GM21447 (cell line): ENCODE data around the gene MXRA7.
A peak's percentile ranks its signal among the peaks of the same experiment; 100 is the strongest.

Experiments used
- ATAC-seq: cut with Tn5 transposase; IDR thresholded peaks from one replicate; pipeline ENCODE4 v1.9.1; 2021; ENCODE audit not compliant: unreplicated experiment

The MXRA7 gene

GRCh38 chr17:76681222-76682137 lies 29.3 kb downstream of the MXRA7 start:
- no peak for ATAC-seq

- ATAC-seq = no peak
These were observed 31.5 kb downstream of the MXRA7 start for GRCh38 chr17:76679239-76679638.

- no peak for ATAC-seq
These were observed 32.4 kb downstream of the MXRA7 start for GRCh38 chr17:76678330-76678729.

- ATAC-seq = no peak
These were observed 33.4 kb downstream of the MXRA7 start for GRCh38 chr17:76677406-76677805.

GRCh38 chr17:76676629-76677028 lies 34.1 kb downstream of the MXRA7 start:
- no peak for ATAC-seq

GRCh38 chr17:76675648-76676047 lies 35.1 kb downstream of the MXRA7 start:
- no peak for ATAC-seq

GRCh38 chr17:76674600-76674999 lies 36.2 kb downstream of the MXRA7 start:
- ATAC-seq = no peak

GRCh38 chr17:76673729-76674128 lies 37.0 kb downstream of the MXRA7 start:
- no peak for ATAC-seq

GRCh38 chr17:76672892-76673291 lies 37.9 kb downstream of the MXRA7 start:
- ATAC-seq = no peak

- ATAC-seq = no peak
These were observed 38.4 kb downstream of the MXRA7 start for GRCh38 chr17:76672270-76672851.

GRCh38 chr17:76671912-76672262 lies 38.9 kb downstream of the MXRA7 start:
- no peak for ATAC-seq

- ATAC-seq = peak; percentile 97
These were observed 39.4 kb downstream of the MXRA7 start for GRCh38 chr17:76671123-76671911.

GRCh38 chr17:76670718-76671122 lies 40.0 kb downstream of the MXRA7 start:
- no peak for ATAC-seq

- ATAC-seq = no peak
These were observed 40.6 kb downstream of the MXRA7 start for GRCh38 chr17:76670020-76670717.

- no peak for ATAC-seq
These were observed 42.8 kb downstream of the MXRA7 start for GRCh38 chr17:76667786-76668453.

- ATAC-seq = no peak
These were observed 43.3 kb downstream of the MXRA7 start for GRCh38 chr17:76667491-76667755.

- ATAC-seq = no peak
These were observed 50.1 kb downstream of the MXRA7 start for GRCh38 chr17:76660656-76661042.

GRCh38 chr17:76659928-76660655 lies 50.7 kb downstream of the MXRA7 start:
- no peak for ATAC-seq

- no peak for ATAC-seq
These were observed 52.5 kb downstream of the MXRA7 start for GRCh38 chr17:76658242-76658662.
